HEK293 (cell line): ENCODE data around the gene TPD52L2.
A peak's percentile ranks its signal among the peaks of the same experiment; 100 is the strongest.

Source experiments
- CTCF ChIA-PET: fragments of 350-600 bp; formaldehyde crosslinking; extraction: SDS; loops from one replicate; lab custom pipeline; 2021; ENCODE audit warnings: antibody characterized with exemption; lab: Yijun Ruan, JAX
- POLR2A ChIA-PET: fragments of 300-600 bp; formaldehyde crosslinking; extraction: SDS; loops from one replicate; lab custom pipeline; 2020; ENCODE audit warnings: antibody characterized with exemption, inconsistent platforms; lab: Yijun Ruan, JAX
- H3K27ac ChIP-seq: fragments of 200-500 bp; sonication (Bioruptor generic); 2 replicates; pipeline ENCODE4 v1.5.1; 2014; ENCODE audit warnings: low read depth, low read length, control low read depth, inconsistent platforms; ENCODE audit errors: extremely low read depth
- H3K36me3 ChIP-seq, 2 experiments: fragments of 200-500 bp in 1 of 2; sonication (Bioruptor generic) in 1 of 2; 1 replicate in 1 of 2; 2 replicates in 1 of 2; pipeline ENCODE4 v1.5.1; 2014 to 2017; ENCODE audit warnings: inconsistent platforms in 2 of 2, low read length in 2 of 2; ENCODE audit not compliant: control insufficient read depth in 2 of 2, insufficient read depth in 1 of 2
- H3K4me1 ChIP-seq: fragments of 200-500 bp; sonication (Bioruptor generic); 2 replicates; pipeline ENCODE4 v1.5.1; 2014; ENCODE audit warnings: mild to moderate bottlenecking, low read length, inconsistent platforms; ENCODE audit not compliant: control insufficient read depth, insufficient read depth
- H3K4me3 ChIP-seq: 2 replicates; pipeline ENCODE4 v1.5.1; 2011; ENCODE audit warnings: low read depth, mild to moderate bottlenecking, control low read depth, low read length, moderate library complexity
- H3K9me3 ChIP-seq: fragments of 200-500 bp; sonication (Bioruptor generic); 2 replicates; pipeline ENCODE4 v1.5.1; 2014; ENCODE audit warnings: low read depth, low read length, inconsistent platforms; ENCODE audit not compliant: control insufficient read depth, insufficient read depth
- GLIS1 ChIP-seq: fragments of 450-650 bp; formaldehyde crosslinking; IDR thresholded peaks from 2 replicates; pipeline ENCODE4 v1.5.1; 2016; ENCODE audit warnings: missing biosample characterization, missing genetic modification characterization
- HIC1 ChIP-seq: fragments of 450-650 bp; formaldehyde crosslinking; IDR thresholded peaks from 2 replicates; pipeline ENCODE4 v1.5.1; 2016; ENCODE audit warnings: missing biosample characterization, missing genetic modification characterization
- TSHZ1 ChIP-seq: fragments of 450-650 bp; formaldehyde crosslinking; IDR thresholded peaks from 2 replicates; pipeline ENCODE4 v1.5.1; 2016; ENCODE audit warnings: missing biosample characterization, missing genetic modification characterization, borderline replicate concordance
- YY1 ChIP-seq: fragments of 450-650 bp; formaldehyde crosslinking; IDR thresholded peaks from 2 replicates; pipeline ENCODE4 v1.5.1; 2018; ENCODE audit warnings: missing biosample characterization, missing genetic modification characterization
- ZEB2 ChIP-seq: fragments of 450-650 bp; formaldehyde crosslinking; IDR thresholded peaks from 2 replicates; pipeline ENCODE4 v1.5.1; 2016; ENCODE audit warnings: missing biosample characterization, missing genetic modification characterization
- ZNF121 ChIP-seq: fragments of 450-650 bp; formaldehyde crosslinking; IDR thresholded peaks from 2 replicates; pipeline ENCODE4 v1.5.1; 2016; ENCODE audit warnings: missing biosample characterization, missing genetic modification characterization
- ZNF202 ChIP-seq: fragments of 450-650 bp; formaldehyde crosslinking; IDR thresholded peaks from 2 replicates; pipeline ENCODE4 v1.5.1; 2016; ENCODE audit warnings: missing biosample characterization, missing genetic modification characterization, borderline replicate concordance
- ZNF239 ChIP-seq: fragments of 450-650 bp; formaldehyde crosslinking; IDR thresholded peaks from 2 replicates; pipeline ENCODE4 v1.5.1; 2016; ENCODE audit warnings: missing biosample characterization, missing genetic modification characterization
- ZNF280D ChIP-seq: fragments of 450-650 bp; formaldehyde crosslinking; IDR thresholded peaks from 2 replicates; pipeline ENCODE4 v1.5.1; 2016; ENCODE audit warnings: missing biosample characterization, missing genetic modification characterization
- ZNF311 ChIP-seq: fragments of 450-650 bp; formaldehyde crosslinking; IDR thresholded peaks from 2 replicates; pipeline ENCODE4 v1.5.1; 2017; ENCODE audit warnings: missing biosample characterization, missing genetic modification characterization, borderline replicate concordance
- ZNF394 ChIP-seq: fragments of 450-650 bp; formaldehyde crosslinking; IDR thresholded peaks from 2 replicates; pipeline ENCODE4 v1.5.1; 2016; ENCODE audit warnings: missing biosample characterization, missing genetic modification characterization, mild to moderate bottlenecking, moderate library complexity, borderline replicate concordance
- ZNF398 ChIP-seq: fragments of 450-650 bp; formaldehyde crosslinking; IDR thresholded peaks from 2 replicates; pipeline ENCODE4 v1.5.1; 2017; ENCODE audit warnings: missing biosample characterization, missing genetic modification characterization
- ZNF416 ChIP-seq: fragments of 450-650 bp; formaldehyde crosslinking; IDR thresholded peaks from 2 replicates; pipeline ENCODE4 v1.5.1; 2016; ENCODE audit warnings: missing biosample characterization, missing genetic modification characterization
- ZNF48 ChIP-seq: fragments of 450-650 bp; formaldehyde crosslinking; IDR thresholded peaks from 2 replicates; pipeline ENCODE4 v1.5.1; 2016; ENCODE audit warnings: missing biosample characterization, missing genetic modification characterization
- ZNF501 ChIP-seq: fragments of 450-650 bp; formaldehyde crosslinking; IDR thresholded peaks from 2 replicates; pipeline ENCODE4 v1.5.1; 2016; ENCODE audit warnings: missing biosample characterization, missing genetic modification characterization
- ZNF510 ChIP-seq: fragments of 450-650 bp; formaldehyde crosslinking; IDR thresholded peaks from 2 replicates; pipeline ENCODE4 v1.5.1; 2018; ENCODE audit warnings: mild to moderate bottlenecking, missing genetic modification characterization, missing biosample characterization; ENCODE audit not compliant: insufficient replicate concordance
- ZNF513 ChIP-seq: fragments of 450-650 bp; IDR thresholded peaks from 2 replicates; pipeline ENCODE4 v1.5.1; 2018; ENCODE audit warnings: missing biosample characterization, missing genetic modification characterization
- ZNF658 ChIP-seq: fragments of 450-650 bp; formaldehyde crosslinking; IDR thresholded peaks from 2 replicates; pipeline ENCODE4; 2016; ENCODE audit warnings: missing biosample characterization, missing genetic modification characterization
- ZNF664 ChIP-seq: fragments of 450-650 bp; formaldehyde crosslinking; IDR thresholded peaks from 2 replicates; pipeline ENCODE4 v1.5.1; 2016; ENCODE audit warnings: missing biosample characterization, missing genetic modification characterization
- ZNF692 ChIP-seq: fragments of 450-650 bp; formaldehyde crosslinking; IDR thresholded peaks from 2 replicates; pipeline ENCODE4 v1.5.1; 2016; ENCODE audit warnings: missing biosample characterization, missing genetic modification characterization

Gene TPD52L2

GRCh38 chr20:63864978-63865640 lies at the start of gene TPD52L2 (continued):
- TF ChIP-seq ZNF692 (tag by site-specific recombination) (peak; percentile 42; the same call in 1 of the 2 replicates), YY1 (tag by site-specific recombination) (peak; percentile 47; the same call in 1 of the 2 replicates), ZNF121 (tag by site-specific recombination) (no peak), ZNF280D (tag by site-specific recombination) (no peak), ZNF394 (peak; percentile 66; the same call in 1 of the 2 replicates), ZNF416 (no peak), ZNF510 (tag by site-specific recombination) (no peak), TSHZ1 (no peak; the same call in 1 of the 2 replicates), ZNF513 (tag by site-specific recombination) (no peak)

- Histone ChIP-seq H3K27ac (no peak overlapping the region), H3K4me3 (no peak overlapping the region), H3K36me3 (no peaks in the 10 kb centered on the region), H3K4me1 (no peaks in the 10 kb centered on the region), H3K9me3 (no peaks in the 10 kb centered on the region)
- TF ChIP-seq ZNF202 (tag by site-specific recombination) (no peak), ZNF664 (tag by site-specific recombination) (no peak), GLIS1 (no peak), ZNF48 (tag by site-specific recombination) (no peak), ZNF658 (tag by site-specific recombination) (no peak), ZNF311 (tag by site-specific recombination) (no peak), ZNF398 (tag by site-specific recombination) (no peak), ZNF239 (tag by site-specific recombination) (no peak), ZEB2 (tag by site-specific recombination) (peak; percentile 100), HIC1 (peak; percentile 72), ZNF501 (tag by site-specific recombination) (no peak)
- ChIA-PET POLR2A (no interaction called here), CTCF (no interaction called here)
Observed at GRCh38 chr20:63815615-63816253, 49.3 kb upstream of the TPD52L2 start.
